Ovary (tissue), 9 donors: ENCODE data around the gene PCYT1A. TPM values are rescaled to one million over a fixed set of nuclear protein-coding genes. Genes with fewer than 3 reads are reported as not detected.

ENCODE experiments used
- DNase-seq, 5 donors: peaks; one replicate each; pipeline ENCODE4 v3.0.0-alpha.2; 2019 to 2020
- H3K27ac ChIP-seq, 2 donors: fragments of 200-600 bp; one replicate each; pipeline versions ENCODE4 v1.5.1 to v1.8.0; 2019 to 2022
- H3K27me3 ChIP-seq: fragments of 200-600 bp; one replicate; pipeline ENCODE4 v1.8.0; 2022
- H3K36me3 ChIP-seq: fragments of 200-600 bp; sonication (generic); one replicate; pipeline ENCODE4 v1.5.1; 2019
- H3K4me1 ChIP-seq: one replicate; pipeline ENCODE4 v1.8.1; 2013; ENCODE audit warnings: mild to moderate bottlenecking, moderate library complexity; ENCODE audit not compliant: insufficient read depth
- H3K4me3 ChIP-seq: fragments of 200-600 bp; sonication (generic); one replicate; pipeline ENCODE4 v1.5.1; 2017
- H3K9me3 ChIP-seq, 2 donors: fragments of 200-600 bp in 1 of 2; sonication (generic) in 1 of 2; one replicate each; pipeline versions ENCODE4 v1.5.1 to v1.8.1; 2013 to 2019; ENCODE audit warnings: mild to moderate bottlenecking in 1 of 2, moderate library complexity in 1 of 2
- EP300 ChIP-seq: sonication (generic); formaldehyde crosslinking; IDR thresholded peaks from one replicate; pipeline ENCODE4 v1.6.1; 2017; ENCODE audit warnings: antibody characterized with exemption
- POLR2A ChIP-seq: fragments of 450-650 bp; IDR thresholded peaks from one replicate; pipeline ENCODE4 v1.6.1; 2017; ENCODE audit warnings: antibody characterized with exemption, mild to moderate bottlenecking, moderate library complexity
- WGBS, 3 donors: extraction: QIAGEN DNeasy Blood & Tissue Kit in 1 of 3; methylation state at CpG; one replicate each; pipeline versions ENCODE4 v1.1.5 to v1.1.7; 2013 to 2017; 5-methylcytosine and 5-hydroxymethylcytosine counted together
- intact Hi-C, 4 donors: fragments of 100-400 bp; cut with DNase I; formaldehyde crosslinking; loops; one replicate each; pipeline versions ENCODE4 v1.11.0 to v1.15.1; 2022 to 2023
- polyA plus RNA-seq, 2 donors: library from polyadenylated mRNA; stranded (reverse); fragments of 200-250 nt in 1 of 2; fragments of 350-450 nt in 1 of 2; fragmentation: Illumina TruSeq in 1 of 2; extraction: RNeasy Lipid Tissue Mini Kit (QIAGEN cat#74804) in 1 of 2; gene quantifications; one replicate each; pipeline ENCODE4 v1.2.3, GENCODE V29; 2013 to 2014
- total RNA-seq, 7 donors: library from RNA; depleted of rRNA in 2 of 7; stranded (reverse); fragments of >200 nt in 2 of 7; fragmentation: NEBNext Ultra II Directional in 3 of 7; extraction: Animal tissue kit (Norgen Biotek cat#: 25700) in 3 of 7; gene quantifications; one replicate each; pipeline versions ENCODE4 v1.1.0 to v1.2.4, GENCODE V29; 2016 to 2023
- TF ChIP-seq, protein P1 (sequence below), 3 donors: fragments of 450-650 bp in 2 of 3; fragments of 200-600 bp in 1 of 3; IDR thresholded peaks; one replicate each; pipeline versions ENCODE4 v1.5.1 to v1.8.0; 2016 to 2022; ENCODE audit warnings: antibody characterized with exemption in 3 of 3, mild to moderate bottlenecking in 1 of 3
- donor health status: DM: no; HTN: no; CAD: no; lungs with moderate emphysema.
- donor health status: DM: no; HTN: no; CAD: no.
- donor health status: Bipolar disorder and iron deficiency.
- donor health status: DM: yes; HTN: yes; CAD: no.
- donor health status: DM: no; HTN: no; CAD: no.
- donor health status: DM: yes; HTN: yes; CAD: no.

Gene PCYT1A
- total and polyA plus RNA-seq, 9 donors, result 16.3 to 58.1 (median 33.7) TPM

GRCh38 chr3:196192524-196193051 lies 94.9 kb downstream of the PCYT1A start:
- H3K4me1 ChIP-seq, result peaks cover 6% of the 10 kb centered on the region
- DNase-seq, result no peak
- H3K27me3 ChIP-seq, result no peaks in the 10 kb centered on the region
- WGBS, 3 donors, result 65 to 72% (median 66%) methylated on average over 14 of the region's 14 CpGs
- intact Hi-C loops, result no loop called here
- no peaks in the 10 kb centered on the region for H3K9me3 ChIP-seq
- no peak overlapping the region for H3K27ac ChIP-seq
- H3K4me3 ChIP-seq, result no peak overlapping the region
- TF ChIP-seq POLR2A, result no peak
- no peak for TF ChIP-seq EP300
- TF ChIP-seq, protein P1, sequence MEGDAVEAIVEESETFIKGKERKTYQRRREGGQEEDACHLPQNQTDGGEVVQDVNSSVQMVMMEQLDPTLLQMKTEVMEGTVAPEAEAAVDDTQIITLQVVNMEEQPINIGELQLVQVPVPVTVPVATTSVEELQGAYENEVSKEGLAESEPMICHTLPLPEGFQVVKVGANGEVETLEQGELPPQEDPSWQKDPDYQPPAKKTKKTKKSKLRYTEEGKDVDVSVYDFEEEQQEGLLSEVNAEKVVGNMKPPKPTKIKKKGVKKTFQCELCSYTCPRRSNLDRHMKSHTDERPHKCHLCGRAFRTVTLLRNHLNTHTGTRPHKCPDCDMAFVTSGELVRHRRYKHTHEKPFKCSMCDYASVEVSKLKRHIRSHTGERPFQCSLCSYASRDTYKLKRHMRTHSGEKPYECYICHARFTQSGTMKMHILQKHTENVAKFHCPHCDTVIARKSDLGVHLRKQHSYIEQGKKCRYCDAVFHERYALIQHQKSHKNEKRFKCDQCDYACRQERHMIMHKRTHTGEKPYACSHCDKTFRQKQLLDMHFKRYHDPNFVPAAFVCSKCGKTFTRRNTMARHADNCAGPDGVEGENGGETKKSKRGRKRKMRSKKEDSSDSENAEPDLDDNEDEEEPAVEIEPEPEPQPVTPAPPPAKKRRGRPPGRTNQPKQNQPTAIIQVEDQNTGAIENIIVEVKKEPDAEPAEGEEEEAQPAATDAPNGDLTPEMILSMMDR (IDR thresholded peaks at IDR 0.05), result no peak
- H3K36me3 ChIP-seq, result no peaks in the 10 kb centered on the region

- H3K4me1 ChIP-seq, result peaks cover 6% of the 10 kb centered on the region
- TF ChIP-seq EP300 (no peak), POLR2A (no peak)
- TF ChIP-seq, protein P1 (IDR thresholded peaks at IDR 0.05), result no peak
- H3K36me3 ChIP-seq, result no peaks in the 10 kb centered on the region
- no peak overlapping the region for H3K4me3 ChIP-seq
- WGBS, 3 donors, result 89 to 92% (median 90%) methylated on average over 11 of the region's 11 CpGs
- no peaks in the 10 kb centered on the region for H3K27me3 ChIP-seq
- intact Hi-C loops, result no loop called here
- H3K27ac ChIP-seq, result no peak overlapping the region
- no peaks in the 10 kb centered on the region for H3K9me3 ChIP-seq
- no peak for DNase-seq
These were observed 95.4 kb downstream of the PCYT1A start for GRCh38 chr3:196192036-196192523.

- WGBS, 3 donors, result 49 to 73% (median 72%) methylated on average over 16 of the region's 16 CpGs
- DNase-seq, result peak in 2 of 5 donors; percentile 60 to 61
- Histone ChIP-seq H3K4me1 (peaks cover 6% of the 10 kb centered on the region), H3K27ac (peak overlapping the region in 1 of 2 donors; percentile 32), H3K4me3 (no peak overlapping the region), H3K27me3 (no peaks in the 10 kb centered on the region), H3K36me3 (no peaks in the 10 kb centered on the region), H3K9me3 (no peaks in the 10 kb centered on the region)
- TF ChIP-seq, protein P1 (IDR thresholded peaks at IDR 0.05), result no peak
- TF ChIP-seq POLR2A (no peak), EP300 (no peak)
- intact Hi-C loops, result no loop called here
These were observed 97.8 kb downstream of the PCYT1A start for GRCh38 chr3:196189566-196190347.

GRCh38 chr3:196186651-196187573 lies 100.6 kb downstream of the PCYT1A start:
- peak in 4 of 5 donors; percentile 33 to 60 (median 40) for DNase-seq
- intact Hi-C loops, result no loop called here
- peaks cover 3% of the 10 kb centered on the region for H3K4me1 ChIP-seq
- no peak overlapping the region for H3K4me3 ChIP-seq
- H3K27me3 ChIP-seq, result no peaks in the 10 kb centered on the region
- H3K36me3 ChIP-seq, result no peaks in the 10 kb centered on the region
- TF ChIP-seq EP300, result no peak
- TF ChIP-seq, protein P1 (IDR thresholded peaks at IDR 0.05), result no peak
- 22 to 31% (median 22%) methylated on average over 31 of the region's 31 CpGs for WGBS, 3 donors
- H3K27ac ChIP-seq, result peak overlapping the region in 1 of 2 donors; percentile 46
- H3K9me3 ChIP-seq, result no peaks in the 10 kb centered on the region
